SU-DHL-6 (cell line): ENCODE data around the gene GUCY1A1.

ENCODE experiments used
- EZH2phosphoT487 ChIP-seq: fragments of 200-600 bp; sonication (generic), shearing (Covaris generic); conservative IDR thresholded peaks from 2 replicates; pipeline ENCODE4 v1.6.1; 2018; ENCODE audit warnings: mild to moderate bottlenecking, antibody characterized with exemption, low read length, moderate library complexity, mixed read lengths
- TF ChIP-seq, protein P1 (sequence below): fragments of 200-600 bp; sonication (generic); IDR thresholded peaks from one replicate; pipeline ENCODE4 v1.5.1; 2017; ENCODE audit warnings: antibody characterized with exemption, mild to moderate bottlenecking, low read length, moderate library complexity; ENCODE audit not compliant: insufficient read depth, poor library complexity, severe bottlenecking

DNA sequence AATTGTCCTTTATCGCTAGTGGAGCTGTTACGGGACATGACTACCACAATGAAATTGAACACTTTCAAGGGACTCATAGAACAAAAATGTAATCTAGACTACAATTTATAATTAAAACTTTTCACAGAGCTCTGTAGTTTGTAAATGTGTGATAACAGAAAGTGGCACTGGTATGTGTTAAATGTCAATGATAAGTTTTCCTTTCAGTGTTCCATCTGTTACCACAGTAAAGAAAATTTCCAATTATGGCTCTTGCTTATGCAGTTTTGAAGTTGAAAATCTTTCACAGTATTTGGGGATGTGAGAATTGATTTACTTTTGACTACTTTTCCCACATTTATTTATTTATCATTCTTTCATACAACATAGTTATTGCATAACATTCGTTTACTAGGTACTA is 40.1 kb upstream of the GUCY1A1 start:
- TF ChIP-seq, protein P1, sequence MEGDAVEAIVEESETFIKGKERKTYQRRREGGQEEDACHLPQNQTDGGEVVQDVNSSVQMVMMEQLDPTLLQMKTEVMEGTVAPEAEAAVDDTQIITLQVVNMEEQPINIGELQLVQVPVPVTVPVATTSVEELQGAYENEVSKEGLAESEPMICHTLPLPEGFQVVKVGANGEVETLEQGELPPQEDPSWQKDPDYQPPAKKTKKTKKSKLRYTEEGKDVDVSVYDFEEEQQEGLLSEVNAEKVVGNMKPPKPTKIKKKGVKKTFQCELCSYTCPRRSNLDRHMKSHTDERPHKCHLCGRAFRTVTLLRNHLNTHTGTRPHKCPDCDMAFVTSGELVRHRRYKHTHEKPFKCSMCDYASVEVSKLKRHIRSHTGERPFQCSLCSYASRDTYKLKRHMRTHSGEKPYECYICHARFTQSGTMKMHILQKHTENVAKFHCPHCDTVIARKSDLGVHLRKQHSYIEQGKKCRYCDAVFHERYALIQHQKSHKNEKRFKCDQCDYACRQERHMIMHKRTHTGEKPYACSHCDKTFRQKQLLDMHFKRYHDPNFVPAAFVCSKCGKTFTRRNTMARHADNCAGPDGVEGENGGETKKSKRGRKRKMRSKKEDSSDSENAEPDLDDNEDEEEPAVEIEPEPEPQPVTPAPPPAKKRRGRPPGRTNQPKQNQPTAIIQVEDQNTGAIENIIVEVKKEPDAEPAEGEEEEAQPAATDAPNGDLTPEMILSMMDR = no peak
- TF ChIP-seq EZH2phosphoT487 = no peak
